ENCODE data around the gene CACNA2D2. TPM values are rescaled to one million over a fixed set of nuclear protein-coding genes. Genes with fewer than 3 reads are reported as not detected.
"Not testable (repeated sequence)": the region's sequence is repeated elsewhere in the genome, so short reads cannot be mapped to it uniquely, and the experiment has no call there.

The CACNA2D2 gene
- total and polyA plus RNA-seq, 5 donors from 2014 or later, result 0.24 to 1.2 (median 0.29) TPM

GRCh38 chr3:50515565-50516439 lies 12.4 kb upstream of the CACNA2D2 start:
- Histone ChIP-seq H3K4me3 (ENCODE audit: low read depth, low read length) (no peak overlapping the region), H3K36me3 (ENCODE audit: control insufficient read depth, insufficient read depth, low read length) (no peaks in the 10 kb centered on the region), H3K4me1 (ENCODE audit: control insufficient read depth, insufficient read depth, low read length, poor library complexity, severe bottlenecking) (peaks cover 4% of the 10 kb centered on the region), H3K27ac (ENCODE audit: insufficient read depth, low read length, poor library complexity, severe bottlenecking) (no peak overlapping the region), H3K9me3 (ENCODE audit: control insufficient read depth in 2 of 2, low read length in 2 of 2) (no peaks in the 10 kb centered on the region), H3K27me3 (ENCODE audit: control insufficient read depth, insufficient read depth, low read length) (no peaks in the 10 kb centered on the region)
- H3K9me3 Mint-ChIP-seq, result no peaks in the 10 kb centered on the region
- H3K4me1 Mint-ChIP-seq, result peaks cover 0 to 13% (median 3%) of the 10 kb centered on the region in 4 donors
- H3K27me3 Mint-ChIP-seq, result peaks cover 13% of the 10 kb centered on the region
- DNase-seq (peak in 1 of 3 donors; percentile 15), ATAC-seq (ENCODE audit: low read depth in 2 of 2) (peak in 1 of 2 donors; percentile 50)
- no peak overlapping the region for H3K4me3 Mint-ChIP-seq
- H3K36me3 Mint-ChIP-seq, result no peaks in the 10 kb centered on the region
- H3K27ac Mint-ChIP-seq, result peak overlapping the region in 1 of 3 donors; percentile 2

GRCh38 chr3:50512908-50513307 lies 9.5 kb upstream of the CACNA2D2 start:
- DNase-seq; H3K36me3 Mint-ChIP-seq; H3K27ac ChIP-seq (ENCODE audit: insufficient read depth, low read length, poor library complexity, severe bottlenecking); H3K9me3 Mint-ChIP-seq; H3K27ac Mint-ChIP-seq; ATAC-seq (ENCODE audit: low read depth in 2 of 2); H3K4me3 ChIP-seq (ENCODE audit: low read depth, low read length); H3K4me1 Mint-ChIP-seq; H3K4me1 ChIP-seq (ENCODE audit: control insufficient read depth, insufficient read depth, low read length, poor library complexity, severe bottlenecking); H3K27me3 ChIP-seq (ENCODE audit: control insufficient read depth, insufficient read depth, low read length); H3K9me3 ChIP-seq (ENCODE audit: control insufficient read depth in 2 of 2, low read length in 2 of 2); H3K36me3 ChIP-seq (ENCODE audit: control insufficient read depth, insufficient read depth, low read length); H3K4me3 Mint-ChIP-seq: not testable (repeated sequence)
- peaks cover 15% of the 10 kb centered on the region for H3K27me3 Mint-ChIP-seq

- peaks cover 15% of the 10 kb centered on the region for H3K27me3 Mint-ChIP-seq
- no peaks in the 10 kb centered on the region for H3K36me3 Mint-ChIP-seq
- no peak for DNase-seq
- no peak overlapping the region for H3K27ac Mint-ChIP-seq
- Histone ChIP-seq H3K4me3 (ENCODE audit: low read depth, low read length) (no peak overlapping the region), H3K27ac (ENCODE audit: insufficient read depth, low read length, poor library complexity, severe bottlenecking) (no peak overlapping the region), H3K36me3 (ENCODE audit: control insufficient read depth, insufficient read depth, low read length) (no peaks in the 10 kb centered on the region), H3K9me3 (ENCODE audit: control insufficient read depth in 2 of 2, low read length in 2 of 2) (no peaks in the 10 kb centered on the region), H3K27me3 (ENCODE audit: control insufficient read depth, insufficient read depth, low read length) (no peaks in the 10 kb centered on the region), H3K4me1 (ENCODE audit: control insufficient read depth, insufficient read depth, low read length, poor library complexity, severe bottlenecking) (peaks cover 4% of the 10 kb centered on the region)
- no peaks in the 10 kb centered on the region for H3K9me3 Mint-ChIP-seq
- H3K4me1 Mint-ChIP-seq, result peaks cover 0 to 4% (median 0%) of the 10 kb centered on the region in 4 donors
- ATAC-seq (ENCODE audit: low read depth in 2 of 2), result no peak
- no peak overlapping the region for H3K4me3 Mint-ChIP-seq
These were observed 8.7 kb upstream of the CACNA2D2 start for GRCh38 chr3:50512131-50512530.

- H3K9me3 Mint-ChIP-seq, result peaks cover 0 to 2% (median 0%) of the 10 kb centered on the region in 7 donors
- no peaks in the 10 kb centered on the region for H3K4me1 ChIP-seq (ENCODE audit: control insufficient read depth, insufficient read depth, low read length, poor library complexity, severe bottlenecking)
- no peaks in the 10 kb centered on the region for H3K4me1 Mint-ChIP-seq
- H3K4me3 Mint-ChIP-seq, result no peak overlapping the region
- H3K36me3 Mint-ChIP-seq, result no peaks in the 10 kb centered on the region
- H3K27me3 ChIP-seq (ENCODE audit: control insufficient read depth, insufficient read depth, low read length), result no peaks in the 10 kb centered on the region
- DNase-seq (no peak), ATAC-seq (ENCODE audit: low read depth in 2 of 2) (no peak)
- no peaks in the 10 kb centered on the region for H3K9me3 ChIP-seq (ENCODE audit: control insufficient read depth in 2 of 2, low read length in 2 of 2)
- H3K27me3 Mint-ChIP-seq, result peaks cover 27% of the 10 kb centered on the region
- H3K27ac Mint-ChIP-seq, result no peak overlapping the region
- no peak overlapping the region for H3K4me3 ChIP-seq (ENCODE audit: low read depth, low read length)
- no peaks in the 10 kb centered on the region for H3K36me3 ChIP-seq (ENCODE audit: control insufficient read depth, insufficient read depth, low read length)
- H3K27ac ChIP-seq (ENCODE audit: insufficient read depth, low read length, poor library complexity, severe bottlenecking), result no peak overlapping the region
These were observed 6.9 kb upstream of the CACNA2D2 start for GRCh38 chr3:50510325-50510724.

GRCh38 chr3:50509715-50510114 lies 6.3 kb upstream of the CACNA2D2 start:
- Mint-ChIP-seq H3K36me3 (no peaks in the 10 kb centered on the region), H3K4me3 (no peak overlapping the region), H3K27me3 (peaks cover 29% of the 10 kb centered on the region), H3K27ac (no peak overlapping the region), H3K9me3 (peaks cover 0 to 2% (median 0%) of the 10 kb centered on the region in 7 donors), H3K4me1 (peaks cover 0 to 2% (median 0%) of the 10 kb centered on the region in 4 donors)
- Histone ChIP-seq H3K36me3 (ENCODE audit: control insufficient read depth, insufficient read depth, low read length) (no peaks in the 10 kb centered on the region), H3K27ac (ENCODE audit: insufficient read depth, low read length, poor library complexity, severe bottlenecking) (no peak overlapping the region), H3K4me1 (ENCODE audit: control insufficient read depth, insufficient read depth, low read length, poor library complexity, severe bottlenecking) (no peaks in the 10 kb centered on the region), H3K4me3 (ENCODE audit: low read depth, low read length) (no peak overlapping the region), H3K27me3 (ENCODE audit: control insufficient read depth, insufficient read depth, low read length) (no peaks in the 10 kb centered on the region), H3K9me3 (ENCODE audit: control insufficient read depth in 2 of 2, low read length in 2 of 2) (no peaks in the 10 kb centered on the region)
- no peak for ATAC-seq (ENCODE audit: low read depth in 2 of 2)
- DNase-seq, result no peak

- Histone ChIP-seq H3K27me3 (ENCODE audit: control insufficient read depth, insufficient read depth, low read length) (no peaks in the 10 kb centered on the region), H3K36me3 (ENCODE audit: control insufficient read depth, insufficient read depth, low read length) (no peaks in the 10 kb centered on the region), H3K9me3 (ENCODE audit: control insufficient read depth in 2 of 2, low read length in 2 of 2) (no peaks in the 10 kb centered on the region), H3K27ac (ENCODE audit: insufficient read depth, low read length, poor library complexity, severe bottlenecking) (no peak overlapping the region), H3K4me3 (ENCODE audit: low read depth, low read length) (no peak overlapping the region), H3K4me1 (ENCODE audit: control insufficient read depth, insufficient read depth, low read length, poor library complexity, severe bottlenecking) (no peaks in the 10 kb centered on the region)
- Mint-ChIP-seq H3K9me3 (peaks cover 0 to 2% (median 0%) of the 10 kb centered on the region in 7 donors), H3K4me1 (peaks cover 0 to 5% (median 0%) of the 10 kb centered on the region in 4 donors), H3K36me3 (no peaks in the 10 kb centered on the region), H3K4me3 (no peak overlapping the region), H3K27ac (no peak overlapping the region), H3K27me3 (peaks cover 22% of the 10 kb centered on the region)
- DNase-seq (no peak), ATAC-seq (ENCODE audit: low read depth in 2 of 2) (no peak)
These were observed 5.4 kb upstream of the CACNA2D2 start for GRCh38 chr3:50508821-50509220.

GRCh38 chr3:50506169-50506568 lies 2.7 kb upstream of the CACNA2D2 start:
- Mint-ChIP-seq H3K9me3 (peaks cover 0 to 2% (median 0%) of the 10 kb centered on the region in 7 donors), H3K27ac (peak overlapping the region in 1 of 3 donors; percentile 72)
- no peak for DNase-seq

More at GRCh38 chr3:50506169-50506568, 2.7 kb upstream of the CACNA2D2 start:
- H3K4me1 Mint-ChIP-seq, result peaks cover 0 to 8% (median 4%) of the 10 kb centered on the region in 4 donors
- H3K27me3 ChIP-seq (ENCODE audit: control insufficient read depth, insufficient read depth, low read length), result no peaks in the 10 kb centered on the region
- peaks cover 30% of the 10 kb centered on the region for H3K27me3 Mint-ChIP-seq
- no peaks in the 10 kb centered on the region for H3K36me3 ChIP-seq (ENCODE audit: control insufficient read depth, insufficient read depth, low read length)
- H3K9me3 ChIP-seq (ENCODE audit: control insufficient read depth in 2 of 2, low read length in 2 of 2), result no peaks in the 10 kb centered on the region
- no peak overlapping the region for H3K27ac ChIP-seq (ENCODE audit: insufficient read depth, low read length, poor library complexity, severe bottlenecking)
- no peak for ATAC-seq (ENCODE audit: low read depth in 2 of 2)
- no peak overlapping the region for H3K4me3 ChIP-seq (ENCODE audit: low read depth, low read length)
- peaks cover 6% of the 10 kb centered on the region for H3K4me1 ChIP-seq (ENCODE audit: control insufficient read depth, insufficient read depth, low read length, poor library complexity, severe bottlenecking)
- H3K36me3 Mint-ChIP-seq, result no peaks in the 10 kb centered on the region
- H3K4me3 Mint-ChIP-seq, result peak overlapping the region in 2 of 4 donors; percentile 38 to 47
